Small intestine (tissue), 7 donors: Measurements from ENCODE around the gene IER2. TPM values are rescaled to one million over a fixed set of nuclear protein-coding genes. Genes with fewer than 3 reads are reported as not detected.

Experiments used
- DNase-seq, 2 donors: peaks; one replicate each; pipeline versions ENCODE4 v3.0.0 to v3.0.0-alpha.2; 2013
- FAIRE-seq: peaks from 2 replicates; lab custom pipeline; 2012; peaks lifted over from hg19 to GRCh38; lab: Jason Lieb, UNC
- H3K27ac ChIP-seq, 3 donors: one replicate each; pipeline ENCODE4 v1.5.1; 2013; ENCODE audit warnings: low read length in 2 of 3, mild to moderate bottlenecking in 2 of 3, control low read depth in 1 of 3, inconsistent platforms in 1 of 3, low read depth in 1 of 3, moderate library complexity in 1 of 3
- H3K27me3 ChIP-seq, 3 donors: one replicate each; pipeline ENCODE4 v1.6.1; 2013; ENCODE audit warnings: low read length in 3 of 3, inconsistent platforms in 1 of 3; ENCODE audit not compliant: control insufficient read depth in 3 of 3, insufficient read depth in 3 of 3
- H3K36me3 ChIP-seq, 3 donors: one replicate each; pipeline ENCODE4 v1.6.1; 2013; ENCODE audit warnings: low read length in 3 of 3, inconsistent platforms in 1 of 3, low read depth in 1 of 3, mild to moderate bottlenecking in 1 of 3, moderate library complexity in 1 of 3; ENCODE audit not compliant: control insufficient read depth in 3 of 3, insufficient read depth in 2 of 3
- H3K4me1 ChIP-seq, 3 donors: one replicate each; pipeline ENCODE4 v1.6.1; 2013; ENCODE audit warnings: low read length in 2 of 3, inconsistent platforms in 1 of 3, low read depth in 1 of 3, mild to moderate bottlenecking in 1 of 3, moderate library complexity in 1 of 3; ENCODE audit not compliant: control insufficient read depth in 3 of 3, insufficient read depth in 2 of 3
- H3K4me3 ChIP-seq, 3 donors: one replicate each; pipeline ENCODE4 v1.5.1; 2013; ENCODE audit warnings: low read length in 3 of 3, control low read depth in 1 of 3, inconsistent platforms in 1 of 3, low read depth in 1 of 3, mild to moderate bottlenecking in 1 of 3, moderate library complexity in 1 of 3
- H3K9me3 ChIP-seq, 2 donors: one replicate each; pipeline ENCODE4 v1.6.1; 2013; ENCODE audit warnings: low read depth in 1 of 2, low read length in 1 of 2; ENCODE audit not compliant: control insufficient read depth in 2 of 2, insufficient read depth in 1 of 2
- WGBS, 3 donors: extraction: QIAGEN DNeasy Blood & Tissue Kit; methylation state at CpG; one replicate each; pipeline ENCODE4 v1.1.7; 2013; 5-methylcytosine and 5-hydroxymethylcytosine counted together
- polyA plus RNA-seq, 4 donors: library from polyadenylated mRNA; stranded (reverse) in 3 of 4; unstranded in 1 of 4; fragments of 200-250 nt in 3 of 4; fragments of 120-200 nt in 1 of 4; gene quantifications; one replicate each; pipeline versions ENCODE4 v1.2.1 to v1.2.3, GENCODE V29; 2013
- donor health status: healthy with polysubstance abuse.
- donor health status: control.
- donor health status: control.
- donor health status: Bipolar disorder and iron deficiency.
- donor health status: healthy.

Gene IER2
- polyA plus RNA-seq, 4 donors, result 67.5 to 217 (median 106) TPM

GRCh38 chr19:13152356-13152973 lies 2.3 kb downstream of the IER2 start:
- peak overlapping the region; percentile 98 to 99 (median 98) for H3K27ac ChIP-seq
- FAIRE-seq (no peak), DNase-seq (no peak)
- peak overlapping the region; percentile 77 to 99 (median 99) for H3K4me3 ChIP-seq
- WGBS, 3 donors, result 0 to 1% (median 1%) methylated on average over 25 of the region's 25 CpGs
- H3K4me1 ChIP-seq, result peaks cover 0 to 17% (median 2%) of the 10 kb centered on the region in 3 donors
- H3K36me3 ChIP-seq, result peaks cover 0 to 16% (median 0%) of the 10 kb centered on the region in 3 donors
- H3K9me3 ChIP-seq, result no peaks in the 10 kb centered on the region
- no peaks in the 10 kb centered on the region for H3K27me3 ChIP-seq

- FAIRE-seq, result no peak
- H3K4me1 ChIP-seq, result peaks cover 0 to 17% (median 2%) of the 10 kb centered on the region in 3 donors
- peak; percentile 96 to 99 for DNase-seq
- H3K27ac ChIP-seq, result peak overlapping the region; percentile 98 to 99 (median 99)
- no peaks in the 10 kb centered on the region for H3K27me3 ChIP-seq
- no peaks in the 10 kb centered on the region for H3K9me3 ChIP-seq
- WGBS, 3 donors, result 0% methylated on average over 56 to 59 of the region's 59 CpGs
- H3K4me3 ChIP-seq, result peak overlapping the region; percentile 99
- H3K36me3 ChIP-seq, result peaks cover 0 to 16% (median 0%) of the 10 kb centered on the region in 3 donors
Observed at GRCh38 chr19:13152974-13153568, 2.9 kb downstream of the IER2 start.

- DNase-seq (peak; percentile 33 to 61), FAIRE-seq (no peak)
- Histone ChIP-seq H3K9me3 (no peaks in the 10 kb centered on the region), H3K27ac (peak overlapping the region; percentile 98 to 99 (median 99)), H3K27me3 (no peaks in the 10 kb centered on the region), H3K36me3 (peaks cover 0 to 16% (median 0%) of the 10 kb centered on the region in 3 donors), H3K4me1 (peaks cover 0 to 16% (median 1%) of the 10 kb centered on the region in 3 donors), H3K4me3 (peak overlapping the region; percentile 99)
- WGBS, 3 donors, result 0 to 1% (median 1%) methylated on average over 33 to 69 of the region's 69 CpGs
Observed at GRCh38 chr19:13153569-13154240, 3.5 kb downstream of the IER2 start.

GRCh38 chr19:13154241-13154778 lies 4.1 kb downstream of the IER2 start:
- no peak for FAIRE-seq
- peaks cover 0 to 13% (median 0%) of the 10 kb centered on the region in 3 donors for H3K4me1 ChIP-seq
- H3K27ac ChIP-seq, result peak overlapping the region; percentile 98 to 99 (median 99)
- H3K27me3 ChIP-seq, result no peaks in the 10 kb centered on the region
- peaks cover 0 to 16% (median 0%) of the 10 kb centered on the region in 3 donors for H3K36me3 ChIP-seq
- peak; percentile 85 to 92 for DNase-seq
- 0% methylated on average over 21 of the region's 21 CpGs for WGBS, 3 donors
- H3K4me3 ChIP-seq, result peak overlapping the region; percentile 99
- no peaks in the 10 kb centered on the region for H3K9me3 ChIP-seq

- Histone ChIP-seq H3K4me1 (peaks cover 0 to 13% (median 0%) of the 10 kb centered on the region in 3 donors), H3K9me3 (no peaks in the 10 kb centered on the region), H3K27me3 (no peaks in the 10 kb centered on the region), H3K27ac (peak overlapping the region; percentile 98 to 99 (median 99)), H3K4me3 (peak overlapping the region; percentile 99), H3K36me3 (peaks cover 0 to 16% (median 0%) of the 10 kb centered on the region in 3 donors)
- FAIRE-seq (no peak), DNase-seq (peak; percentile 91 to 96)
- 1 to 3% (median 1%) methylated on average over 23 to 24 of the region's 24 CpGs for WGBS, 3 donors
Observed at GRCh38 chr19:13154911-13155471, 4.8 kb downstream of the IER2 start.

GRCh38 chr19:13155472-13156359 lies 5.5 kb downstream of the IER2 start:
- Histone ChIP-seq H3K36me3 (peaks cover 0 to 16% (median 0%) of the 10 kb centered on the region in 3 donors), H3K27ac (peak overlapping the region; percentile 98 to 99 (median 99)), H3K27me3 (no peaks in the 10 kb centered on the region), H3K4me1 (peaks cover 0 to 18% (median 0%) of the 10 kb centered on the region in 3 donors), H3K4me3 (peak overlapping the region; percentile 99), H3K9me3 (no peaks in the 10 kb centered on the region)
- 2 to 4% (median 4%) methylated on average over 46 to 55 of the region's 55 CpGs for WGBS, 3 donors
- DNase-seq (peak; percentile 77 to 93), FAIRE-seq (no peak)

- no peak for DNase-seq
- H3K4me1 ChIP-seq, result peaks cover 0 to 50% (median 9%) of the 10 kb centered on the region in 3 donors
- FAIRE-seq, result no peak
- H3K27ac ChIP-seq, result no peak overlapping the region
- no peak overlapping the region for H3K4me3 ChIP-seq
- 93 to 95% (median 93%) methylated on average over 3 of the region's 3 CpGs for WGBS, 3 donors
- H3K27me3 ChIP-seq, result no peaks in the 10 kb centered on the region
- no peaks in the 10 kb centered on the region for H3K9me3 ChIP-seq
- no peaks in the 10 kb centered on the region for H3K36me3 ChIP-seq
Observed at GRCh38 chr19:13159713-13160112, 9.5 kb downstream of the IER2 start.
